ENCODE results near the gene ACVR1.

Gene ACVR1

GRCh38 chr2:157822993-157823392, 53.1 kb downstream of the ACVR1 start:
- no peak for DNase-seq

DNA sequence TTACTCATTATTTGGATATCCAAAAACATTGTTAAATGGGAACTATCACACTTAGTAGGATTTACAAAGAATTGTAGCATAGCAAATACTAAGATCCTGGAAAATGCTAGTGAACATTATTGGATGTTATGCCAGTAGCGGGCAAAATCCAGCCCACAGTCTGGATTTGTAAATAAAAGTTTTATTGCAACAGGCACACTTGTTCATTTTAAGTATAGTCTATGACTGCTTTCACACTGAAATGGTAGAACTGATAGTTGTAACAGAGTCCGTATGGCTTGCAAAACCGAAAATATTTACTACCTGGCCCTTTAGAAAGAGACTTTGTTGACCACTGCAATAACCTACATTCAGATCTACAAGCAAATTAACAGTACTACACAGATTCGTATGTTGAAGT, 53.6 kb downstream of the ACVR1 start:
- DNase-seq, result no peak

GRCh38 chr2:157821519-157822131, 54.5 kb downstream of the ACVR1 start:
- no peak for DNase-seq

GRCh38 chr2:157820193-157820592, 55.9 kb downstream of the ACVR1 start:
- DNase-seq, result no peak

DNA sequence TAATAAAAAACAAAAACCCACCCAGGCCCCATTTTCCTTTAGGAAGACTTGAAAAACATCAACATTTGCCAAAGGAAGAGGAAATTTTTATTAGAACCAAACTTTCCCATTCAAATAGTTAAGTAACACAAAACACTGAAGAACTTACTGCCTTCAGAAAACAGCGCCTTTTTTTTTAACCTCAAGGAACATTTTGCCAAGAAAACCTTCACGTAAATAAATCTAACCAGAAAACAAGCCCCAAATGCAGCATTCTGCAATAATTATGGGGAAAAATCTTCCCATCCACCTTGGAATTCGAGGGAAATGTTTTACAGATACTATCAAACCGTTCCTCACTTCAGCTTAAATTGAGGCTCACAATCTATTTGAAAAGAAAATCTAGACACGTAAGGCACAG, 56.4 kb downstream of the ACVR1 start:
- no peak for DNase-seq

DNA sequence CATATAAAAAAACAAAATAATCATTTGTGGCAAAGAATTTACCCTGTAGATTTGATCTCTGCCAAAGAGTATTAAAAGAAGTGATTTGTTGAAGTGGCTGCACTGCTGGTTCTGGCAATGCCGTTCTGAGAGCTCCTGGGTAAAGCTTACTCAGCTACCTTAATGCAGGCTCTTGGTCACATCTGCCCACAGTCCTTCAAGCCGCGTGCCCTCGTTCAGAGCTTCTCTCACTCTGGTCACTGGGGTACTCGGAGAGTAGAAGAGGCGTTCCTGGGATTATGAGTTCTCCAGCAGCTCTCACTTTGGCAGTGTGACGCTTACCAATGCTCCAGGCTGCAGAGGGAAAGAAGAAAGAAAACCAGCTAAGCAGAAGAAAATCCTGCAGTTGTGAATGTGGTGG, 57.9 kb downstream of the ACVR1 start:
- no peak for DNase-seq

GRCh38 chr2:157815421-157815820, 60.7 kb downstream of the ACVR1 start:
- no peak for DNase-seq

DNA sequence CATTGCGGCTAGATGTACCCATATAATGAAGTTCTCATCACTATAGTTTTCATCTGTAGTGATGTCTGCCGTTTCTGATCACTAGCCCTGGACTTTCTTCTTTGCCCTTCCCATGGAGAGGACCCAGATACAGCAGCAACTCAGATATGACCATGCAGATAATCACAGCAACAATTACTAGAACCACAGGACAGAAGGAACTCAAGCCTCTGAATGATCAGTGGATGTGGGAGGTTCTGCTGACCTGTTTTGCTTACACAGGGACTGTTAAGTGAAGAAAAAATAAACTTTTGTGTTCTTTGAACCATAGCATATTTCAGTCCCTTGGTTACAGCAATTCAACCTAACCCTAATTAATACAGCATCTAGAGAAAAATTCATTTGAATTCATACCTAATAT, 62.7 kb downstream of the ACVR1 start:
- DNase-seq, result no peak

GRCh38 chr2:157810037-157810436, 66.1 kb downstream of the ACVR1 start:
- no peak for DNase-seq

DNA sequence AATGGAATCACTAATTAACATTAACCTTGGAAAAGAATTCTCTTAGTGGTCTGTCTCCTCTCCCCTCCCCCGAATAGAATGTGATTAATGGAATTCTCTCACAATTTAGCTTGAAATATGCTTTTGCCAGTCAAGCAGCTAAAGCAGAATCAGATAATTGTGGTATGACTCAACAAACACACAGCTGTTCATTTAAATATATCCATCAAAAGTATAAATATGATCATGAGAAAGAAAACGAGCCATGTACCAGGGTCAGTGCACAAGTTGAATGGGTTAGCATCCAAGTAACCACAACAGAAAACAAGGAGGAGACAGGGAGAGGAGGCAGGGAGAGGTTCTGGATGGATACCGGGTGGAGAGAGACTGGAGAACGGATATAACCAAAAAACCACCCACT, 66.9 kb downstream of the ACVR1 start:
- DNase-seq, result no peak

GRCh38 chr2:157808421-157808820, 67.7 kb downstream of the ACVR1 start:
- DNase-seq, result no peak

GRCh38 chr2:157806426-157807077, 69.6 kb downstream of the ACVR1 start:
- DNase-seq, result no peak

DNA sequence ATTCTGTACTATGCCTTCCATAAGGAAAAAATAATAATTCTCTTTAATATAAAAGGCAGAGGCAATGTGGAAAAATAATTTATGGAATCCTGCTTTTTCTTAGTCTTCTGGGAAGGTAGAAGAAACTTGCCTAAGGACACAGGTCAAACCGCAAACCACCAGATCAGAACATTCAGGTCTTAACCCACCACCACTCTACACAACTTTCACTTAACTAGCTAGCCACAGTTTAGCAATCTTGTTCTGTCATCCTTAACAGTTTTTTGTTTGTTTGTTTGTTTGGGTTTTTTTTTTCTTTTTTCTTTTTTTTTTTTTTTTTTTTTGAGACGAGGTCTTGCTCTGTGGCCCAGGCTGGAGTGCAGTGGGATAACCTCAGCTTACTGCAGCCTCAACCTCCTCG, 70.6 kb downstream of the ACVR1 start:
- no peak for DNase-seq

DNA sequence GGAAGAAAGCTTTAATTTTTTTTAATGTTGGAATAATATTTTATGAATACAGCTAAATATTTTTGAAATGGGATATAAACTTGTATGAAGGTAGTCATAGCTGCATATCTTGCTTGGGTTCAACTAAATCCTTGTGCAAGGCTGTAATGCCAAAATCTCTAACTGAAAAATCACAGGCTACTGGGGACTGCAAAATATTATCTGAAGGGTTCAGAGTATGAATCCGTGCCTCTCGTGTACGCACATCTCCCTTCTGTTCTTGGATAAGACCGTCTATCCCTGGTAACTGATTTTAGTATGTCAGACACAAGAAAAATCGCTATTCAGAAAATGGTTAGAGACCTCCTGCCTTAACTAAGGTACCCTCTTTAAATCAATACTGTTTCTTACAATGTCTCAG, 71.8 kb downstream of the ACVR1 start:
- DNase-seq, result no peak

- no peak for DNase-seq
These were observed 72.2 kb downstream of the ACVR1 start for GRCh38 chr2:157803952-157804351.

DNA sequence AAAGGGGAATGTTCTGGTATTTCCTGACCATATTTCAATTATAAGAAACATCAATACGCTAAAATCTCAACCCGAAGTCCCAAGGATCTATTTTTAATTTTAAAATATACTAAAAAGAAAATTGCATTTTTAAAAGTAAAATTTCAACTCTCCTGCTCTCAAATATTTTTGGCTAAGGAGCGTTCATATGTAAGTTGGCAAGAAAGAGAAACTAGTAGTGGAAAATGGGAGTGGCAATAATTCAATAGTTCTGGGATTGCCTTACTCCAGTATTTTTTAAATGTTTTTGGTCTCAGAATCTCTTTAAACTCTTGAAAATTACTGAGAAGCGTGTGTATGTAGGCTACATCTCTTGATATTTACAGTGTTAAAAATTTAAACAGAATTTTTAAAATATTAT, 72.7 kb downstream of the ACVR1 start:
- no peak for DNase-seq

DNA sequence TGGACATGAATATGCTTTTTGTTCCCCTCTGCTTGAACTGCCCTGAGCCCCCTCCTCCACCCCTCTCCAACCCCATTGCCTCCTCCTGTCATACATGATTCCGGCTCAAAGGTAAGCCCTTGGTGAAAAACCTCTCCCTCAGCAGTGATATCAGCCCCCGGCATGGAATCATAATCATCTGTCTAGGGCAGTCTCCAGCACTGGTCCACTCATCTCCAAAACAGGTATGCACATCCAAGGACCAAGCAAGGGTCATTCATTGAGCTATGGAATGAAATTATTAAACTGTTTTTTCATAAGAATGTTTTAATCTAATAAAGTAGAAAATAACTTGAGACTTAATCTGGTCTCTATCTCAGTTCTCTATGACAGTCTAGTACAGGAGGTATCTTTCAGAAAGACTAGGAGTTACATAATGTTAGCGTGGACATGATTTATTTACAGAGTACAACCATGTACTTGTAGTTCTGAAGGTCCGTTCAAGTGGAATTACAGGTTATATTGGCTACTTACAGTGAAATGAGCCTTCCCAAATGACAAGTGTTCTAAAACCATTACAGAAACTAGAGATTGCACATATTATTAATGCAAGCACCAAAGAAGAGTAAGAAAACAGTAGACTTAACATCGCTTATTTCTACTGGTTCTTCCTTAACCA, 75.2 kb downstream of the ACVR1 start:
- DNase-seq, result no peak

DNA sequence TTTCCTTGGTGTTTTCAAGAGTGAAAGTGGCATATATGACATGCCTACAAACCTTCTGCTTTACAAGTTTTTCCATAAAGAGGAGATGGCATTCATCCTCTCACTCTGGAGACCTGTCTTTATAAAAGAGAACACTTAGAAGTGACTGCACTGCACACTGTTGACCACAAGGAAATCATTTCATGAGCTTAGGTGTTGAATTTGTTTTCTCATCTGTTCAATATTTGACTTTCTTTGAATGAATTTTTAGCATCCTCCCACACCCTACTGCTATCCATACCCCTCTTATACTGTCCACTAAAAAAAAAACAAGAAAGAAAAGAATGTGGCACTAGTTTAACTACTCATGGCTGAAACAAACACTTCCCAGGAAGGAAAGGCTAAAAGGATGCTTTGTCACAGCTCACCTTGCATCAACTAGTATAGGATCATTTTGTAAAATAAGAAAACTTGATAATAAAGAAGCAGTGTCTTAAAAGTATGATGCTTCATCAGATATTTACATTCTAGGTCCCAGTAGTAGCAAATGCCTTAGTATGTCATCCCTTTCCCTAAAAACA, 83.0 kb downstream of the ACVR1 start:
- no peak for DNase-seq

DNA sequence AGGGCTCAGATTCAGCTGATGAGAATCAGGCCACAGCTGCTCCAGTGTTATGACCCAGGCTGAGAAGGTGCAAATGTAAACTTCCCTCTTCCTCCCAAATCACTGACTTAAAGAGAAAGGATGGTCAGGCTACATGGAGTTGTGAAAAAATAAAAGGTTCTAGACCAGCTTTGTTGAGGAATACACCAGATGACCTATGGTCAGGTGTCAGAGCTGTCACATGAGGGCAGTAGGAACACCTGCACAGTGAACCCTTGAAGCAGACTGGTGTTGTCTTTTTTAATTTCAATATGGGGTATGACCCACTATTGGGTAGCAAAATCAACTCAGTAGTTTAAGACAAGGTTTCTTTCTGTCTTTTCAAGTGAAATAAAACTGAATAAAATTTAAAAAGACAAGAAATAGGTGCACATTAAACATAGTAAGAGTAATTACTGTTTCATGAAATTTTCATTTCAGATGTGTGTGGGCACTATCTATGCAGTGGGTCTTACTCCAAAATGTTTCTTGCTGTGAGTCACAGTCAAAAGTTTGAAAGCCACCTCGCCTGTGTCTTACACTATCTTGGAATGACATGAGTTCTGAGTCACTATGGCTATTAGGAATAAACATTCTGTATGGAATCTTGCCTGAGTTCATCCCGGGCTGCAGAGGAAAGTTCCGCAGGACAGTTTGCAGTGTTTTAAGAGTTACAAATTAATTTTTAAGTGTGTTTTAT, 83.6 kb downstream of the ACVR1 start:
- DNase-seq, result no peak

DNA sequence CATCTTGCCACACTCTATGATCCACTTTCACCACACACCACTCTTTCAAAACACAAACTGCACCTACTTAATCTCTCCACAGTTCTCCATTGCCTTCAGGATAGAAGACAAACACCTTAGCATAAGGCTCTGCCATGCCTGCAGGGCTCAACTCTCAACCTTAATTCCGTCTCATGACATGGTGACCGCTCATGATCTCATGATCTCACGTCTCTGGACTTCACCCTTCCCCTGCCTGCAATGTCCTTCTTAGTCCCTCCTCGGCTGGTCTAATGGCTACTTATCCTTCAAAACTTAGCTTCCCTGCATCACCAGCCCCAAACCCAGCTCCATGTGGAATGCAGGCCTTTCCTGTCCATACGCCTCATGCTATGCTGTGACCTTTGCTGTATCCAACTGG, 85.3 kb downstream of the ACVR1 start:
- DNase-seq, result no peak

DNA sequence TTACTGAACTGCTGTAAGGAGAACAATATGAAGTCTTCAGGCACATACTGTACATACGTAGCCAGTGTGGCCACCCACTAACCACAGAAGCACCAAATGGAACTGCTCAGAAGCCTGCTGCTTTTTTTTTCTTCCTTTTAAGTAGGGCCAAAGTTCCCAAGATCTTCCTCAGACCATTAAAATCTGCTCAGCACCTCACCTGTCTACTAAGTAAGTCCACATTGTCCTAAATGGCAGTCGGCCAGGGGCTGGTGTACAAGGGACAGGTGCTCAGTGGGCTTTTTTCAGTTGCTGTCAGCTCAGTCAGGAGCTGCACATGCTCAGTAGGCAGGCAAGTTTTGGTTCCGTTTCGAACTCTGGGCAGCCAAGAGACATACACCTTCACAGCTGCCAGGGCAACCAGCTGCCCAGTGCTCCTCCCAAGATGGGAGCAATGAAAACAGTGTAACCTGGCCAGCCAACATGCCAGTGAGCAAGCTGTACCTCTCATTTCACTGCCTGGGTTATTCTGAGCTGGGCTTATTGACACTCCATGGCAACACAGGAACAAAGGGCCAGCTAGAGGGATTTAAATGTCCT, 86.1 kb downstream of the ACVR1 start:
- no peak for DNase-seq

DNA sequence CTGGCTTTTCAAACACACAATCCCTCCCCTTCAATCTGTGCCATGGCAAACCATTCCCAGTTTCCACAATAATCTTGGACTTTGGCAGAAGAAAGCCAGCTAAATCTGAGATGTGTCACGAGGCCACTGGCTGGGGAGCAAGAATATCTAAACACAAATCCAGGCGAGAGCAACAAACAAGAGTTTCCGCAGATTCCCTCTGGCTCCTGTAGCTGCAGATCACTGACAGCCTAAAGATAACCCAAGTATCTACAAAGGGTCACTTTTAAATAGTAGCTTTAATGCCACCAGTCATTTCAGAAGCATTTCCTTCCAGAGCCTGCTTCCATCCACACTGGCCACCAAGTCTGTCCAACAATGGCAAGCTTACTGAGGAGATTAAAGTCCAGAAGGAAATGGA, 86.9 kb downstream of the ACVR1 start:
- DNase-seq, result no peak

GRCh38 chr2:157788201-157788600, 87.9 kb downstream of the ACVR1 start:
- DNase-seq, result no peak
